Gastroesophageal sphincter (tissue), 4 donors: ENCODE measurements around the gene GSDME. TPM values are rescaled to one million over a fixed set of nuclear protein-coding genes. Genes with fewer than 3 reads are reported as not detected.

Source experiments
- ATAC-seq: fragments of 150-250 bp; one replicate; pipeline ENCODE4 v1.9.1; 2016; ENCODE audit warnings: mild to moderate bottlenecking, moderate library complexity
- H3K27ac ChIP-seq, 4 donors: fragments of 200-600 bp; sonication (generic) in 3 of 4; 1 replicate in 3 of 4; 2 replicates in 1 of 4; pipeline ENCODE4 v1.5.1; 2016 to 2019
- H3K27me3 ChIP-seq: fragments of 200-600 bp; sonication (generic); one replicate; pipeline ENCODE4 v1.5.1; 2019
- H3K36me3 ChIP-seq, 2 donors: fragments of 200-600 bp; sonication (generic); one replicate each; pipeline ENCODE4 v1.5.1; 2019; ENCODE audit warnings: control low read depth in 1 of 2
- H3K4me1 ChIP-seq, 3 donors: fragments of 200-600 bp; sonication (generic); 1 replicate in 2 of 3; 2 replicates in 1 of 3; pipeline ENCODE4 v1.5.1; 2016 to 2019; ENCODE audit warnings: control low read depth in 2 of 3
- H3K4me3 ChIP-seq, 2 donors: fragments of 200-600 bp; sonication (generic); one replicate each; pipeline ENCODE4 v1.5.1; 2019; ENCODE audit warnings: mild to moderate bottlenecking in 1 of 2, moderate library complexity in 1 of 2
- H3K9me3 ChIP-seq, 3 donors: fragments of 200-600 bp; sonication (generic); one replicate each; pipeline ENCODE4 v1.5.1; 2017 to 2019; ENCODE audit warnings: control low read depth in 2 of 3
- CTCF ChIP-seq, 4 experiments: fragments of 200-600 bp in 2 of 4; fragments of 450-650 bp in 2 of 4; sonication (generic) in 1 of 4; IDR thresholded peaks; one replicate each; pipeline ENCODE4 v1.5.1; 2017 to 2019; ENCODE audit warnings: antibody characterized with exemption in 4 of 4, mild to moderate bottlenecking in 2 of 4, moderate library complexity in 2 of 4
- EP300 ChIP-seq: sonication (generic); formaldehyde crosslinking; IDR thresholded peaks from one replicate; pipeline ENCODE4 v1.6.1; 2017; ENCODE audit warnings: antibody characterized with exemption, mild to moderate bottlenecking
- POLR2A ChIP-seq, 2 donors: fragments of 450-650 bp; IDR thresholded peaks; one replicate each; pipeline ENCODE4 v1.6.1; 2017; ENCODE audit warnings: antibody characterized with exemption in 2 of 2, mild to moderate bottlenecking in 2 of 2, moderate library complexity in 1 of 2
- POLR2AphosphoS5 ChIP-seq: sonication (generic); formaldehyde crosslinking; IDR thresholded peaks from one replicate; pipeline ENCODE4 v1.6.1; 2017; ENCODE audit warnings: antibody characterized with exemption
- WGBS, 2 donors: methylation state at CpG; one replicate each; pipeline ENCODE4 v1.1.5; 2018; ENCODE audit warnings: low coverage in 1 of 2; 5-methylcytosine and 5-hydroxymethylcytosine counted together
- total RNA-seq, 4 donors: library from RNA; depleted of rRNA; stranded (reverse); fragments of >200 nt; gene quantifications; one replicate each; pipeline ENCODE4 v1.1.0, GENCODE V29; 2016

GSDME gene
- total RNA-seq, 4 donors from 2014 or later: 6.4 to 9.8 (median 8.4) TPM

GRCh38 chr7:24656608-24657007 lies 100.7 kb downstream of the GSDME start:
- no peaks in the 10 kb centered on the region for H3K36me3 ChIP-seq
- no peaks in the 10 kb centered on the region for H3K4me1 ChIP-seq
- WGBS, 2 donors: 81% methylated on average over 6 of the region's 6 CpGs; no CpG with 5 or more reads in 1 of the 2 donors
- no peaks in the 10 kb centered on the region for H3K9me3 ChIP-seq
- no peaks in the 10 kb centered on the region for H3K27me3 ChIP-seq
- no peak for ATAC-seq
- TF ChIP-seq POLR2A (IDR thresholded peaks at IDR 0.05) (no peak), CTCF (IDR thresholded peaks at IDR 0.05) (no peak), POLR2AphosphoS5 (no peak), EP300 (no peak)
- H3K27ac ChIP-seq: no peak overlapping the region
- H3K4me3 ChIP-seq: no peak overlapping the region

GRCh38 chr7:24654305-24654704 lies 103.0 kb downstream of the GSDME start:
- H3K4me1 ChIP-seq: no peaks in the 10 kb centered on the region
- no peaks in the 10 kb centered on the region for H3K9me3 ChIP-seq
- no peaks in the 10 kb centered on the region for H3K27me3 ChIP-seq
- ATAC-seq: no peak
- no peak overlapping the region for H3K27ac ChIP-seq
- TF ChIP-seq CTCF (IDR thresholded peaks at IDR 0.05) (no peak), POLR2A (IDR thresholded peaks at IDR 0.05) (no peak), POLR2AphosphoS5 (no peak), EP300 (no peak)
- WGBS, 2 donors: 63 to 88% methylated on average over 1 of the region's 1 CpG
- no peak overlapping the region for H3K4me3 ChIP-seq
- H3K36me3 ChIP-seq: no peaks in the 10 kb centered on the region

- Histone ChIP-seq H3K4me1 (no peaks in the 10 kb centered on the region), H3K36me3 (no peaks in the 10 kb centered on the region), H3K27ac (no peak overlapping the region), H3K27me3 (no peaks in the 10 kb centered on the region), H3K9me3 (no peaks in the 10 kb centered on the region), H3K4me3 (peak overlapping the region; percentile 7 to 22)
- 35 to 58% methylated on average over 3 to 4 of the region's 4 CpGs for WGBS, 2 donors
- no peak for TF ChIP-seq POLR2A (IDR thresholded peaks at IDR 0.05)
- no peak for TF ChIP-seq EP300
- no peak for TF ChIP-seq POLR2AphosphoS5
- TF ChIP-seq CTCF (IDR thresholded peaks at IDR 0.05): no peak
- no peak for ATAC-seq
Measured at GRCh38 chr7:24653316-24654085, 103.8 kb downstream of the GSDME start.

GRCh38 chr7:24652251-24652939 lies 104.9 kb downstream of the GSDME start:
- no peaks in the 10 kb centered on the region for H3K36me3 ChIP-seq
- TF ChIP-seq POLR2A (IDR thresholded peaks at IDR 0.05) (no peak), POLR2AphosphoS5 (no peak), EP300 (no peak), CTCF (IDR thresholded peaks at IDR 0.05) (no peak)
- H3K9me3 ChIP-seq: no peaks in the 10 kb centered on the region
- H3K27me3 ChIP-seq: no peaks in the 10 kb centered on the region
- H3K4me1 ChIP-seq: no peaks in the 10 kb centered on the region
- WGBS, 2 donors: 70 to 83% methylated on average over 3 to 5 of the region's 5 CpGs
- no peak overlapping the region for H3K4me3 ChIP-seq
- ATAC-seq: no peak
- H3K27ac ChIP-seq: no peak overlapping the region

Other genes with a start within 250 kb of the GSDME start
- gene PALS2, start 184.0 kb downstream of the GSDME start, total RNA-seq: 10 to 100 TPM; 14.0 to 25.2 (median 19.6) TPM
- gene OSBPL3, start 222.7 kb upstream of the GSDME start, total RNA-seq: 10 to 100 TPM in 1 of 4 donors, 1 to 10 TPM in 3; 3.2 to 11.4 (median 6.4) TPM